ENCODE results near the gene MRPL48.

The MRPL48 gene

GRCh38 chr11:73804712-73805111, 17.0 kb downstream of the MRPL48 start:
- Histone ChIP-seq H3K27me3 (ENCODE audit: insufficient read depth, low read length, poor library complexity) (no peaks in the 10 kb centered on the region), H3K4me2 (ENCODE audit: insufficient read depth, low read length) (no peak overlapping the region), H3K9ac (ENCODE audit: low read depth, low read length) (no peak overlapping the region), H2AFZ (ENCODE audit: low read depth, low read length) (no peak overlapping the region), H3K9me3 (ENCODE audit: insufficient read depth, low read length, severe bottlenecking) (no peaks in the 10 kb centered on the region), H4K20me1 (ENCODE audit: insufficient read depth, low read length) (no peaks in the 10 kb centered on the region), H3K4me1 (ENCODE audit: insufficient read depth, low read length) (no peaks in the 10 kb centered on the region), H3K4me3 (ENCODE audit: low read depth in 1 of 2, low read length in 2 of 2) (no peak overlapping the region), H3K27ac (ENCODE audit: low read length) (no peak overlapping the region), H3K36me3 (ENCODE audit: insufficient read depth, low read length) (peaks cover 13% of the 10 kb centered on the region), H3K79me2 (ENCODE audit: insufficient read depth, low read length) (peaks cover 25% of the 10 kb centered on the region)
- DNase-seq (no peak), ATAC-seq (ENCODE audit: insufficient read depth, low read depth) (no peak)
- TF ChIP-seq, protein P1, sequence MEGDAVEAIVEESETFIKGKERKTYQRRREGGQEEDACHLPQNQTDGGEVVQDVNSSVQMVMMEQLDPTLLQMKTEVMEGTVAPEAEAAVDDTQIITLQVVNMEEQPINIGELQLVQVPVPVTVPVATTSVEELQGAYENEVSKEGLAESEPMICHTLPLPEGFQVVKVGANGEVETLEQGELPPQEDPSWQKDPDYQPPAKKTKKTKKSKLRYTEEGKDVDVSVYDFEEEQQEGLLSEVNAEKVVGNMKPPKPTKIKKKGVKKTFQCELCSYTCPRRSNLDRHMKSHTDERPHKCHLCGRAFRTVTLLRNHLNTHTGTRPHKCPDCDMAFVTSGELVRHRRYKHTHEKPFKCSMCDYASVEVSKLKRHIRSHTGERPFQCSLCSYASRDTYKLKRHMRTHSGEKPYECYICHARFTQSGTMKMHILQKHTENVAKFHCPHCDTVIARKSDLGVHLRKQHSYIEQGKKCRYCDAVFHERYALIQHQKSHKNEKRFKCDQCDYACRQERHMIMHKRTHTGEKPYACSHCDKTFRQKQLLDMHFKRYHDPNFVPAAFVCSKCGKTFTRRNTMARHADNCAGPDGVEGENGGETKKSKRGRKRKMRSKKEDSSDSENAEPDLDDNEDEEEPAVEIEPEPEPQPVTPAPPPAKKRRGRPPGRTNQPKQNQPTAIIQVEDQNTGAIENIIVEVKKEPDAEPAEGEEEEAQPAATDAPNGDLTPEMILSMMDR (IDR thresholded peaks at IDR 0.05; ENCODE audit: borderline replicate concordance, extremely low read depth, low read length, poor library complexity, severe bottlenecking): no peak
- no peak for TF ChIP-seq EZH2 (IDR thresholded peaks at IDR 0.05; ENCODE audit: borderline replicate concordance, low read depth, low read length, severe bottlenecking)

GRCh38 chr11:73808052-73808451, 20.4 kb downstream of the MRPL48 start:
- Histone ChIP-seq H3K27me3 (ENCODE audit: insufficient read depth, low read length, poor library complexity) (no peaks in the 10 kb centered on the region), H3K79me2 (ENCODE audit: insufficient read depth, low read length) (peaks cover 5% of the 10 kb centered on the region; the same call in 1 of the 2 replicates), H3K9me3 (ENCODE audit: insufficient read depth, low read length, severe bottlenecking) (no peaks in the 10 kb centered on the region), H2AFZ (ENCODE audit: low read depth, low read length) (no peak overlapping the region), H4K20me1 (ENCODE audit: insufficient read depth, low read length) (no peaks in the 10 kb centered on the region), H3K36me3 (ENCODE audit: insufficient read depth, low read length) (peaks cover 15% of the 10 kb centered on the region), H3K27ac (ENCODE audit: low read length) (no peak overlapping the region), H3K4me2 (ENCODE audit: insufficient read depth, low read length) (no peak overlapping the region), H3K9ac (ENCODE audit: low read depth, low read length) (no peak overlapping the region), H3K4me3 (ENCODE audit: low read depth in 1 of 2, low read length in 2 of 2) (no peak overlapping the region), H3K4me1 (ENCODE audit: insufficient read depth, low read length) (no peaks in the 10 kb centered on the region)
- ATAC-seq (ENCODE audit: insufficient read depth, low read depth) (no peak), DNase-seq (no peak)
- TF ChIP-seq EZH2 (IDR thresholded peaks at IDR 0.05; ENCODE audit: borderline replicate concordance, low read depth, low read length, severe bottlenecking): no peak
- TF ChIP-seq, protein P1 (IDR thresholded peaks at IDR 0.05; ENCODE audit: borderline replicate concordance, extremely low read depth, low read length, poor library complexity, severe bottlenecking): no peak

DNA sequence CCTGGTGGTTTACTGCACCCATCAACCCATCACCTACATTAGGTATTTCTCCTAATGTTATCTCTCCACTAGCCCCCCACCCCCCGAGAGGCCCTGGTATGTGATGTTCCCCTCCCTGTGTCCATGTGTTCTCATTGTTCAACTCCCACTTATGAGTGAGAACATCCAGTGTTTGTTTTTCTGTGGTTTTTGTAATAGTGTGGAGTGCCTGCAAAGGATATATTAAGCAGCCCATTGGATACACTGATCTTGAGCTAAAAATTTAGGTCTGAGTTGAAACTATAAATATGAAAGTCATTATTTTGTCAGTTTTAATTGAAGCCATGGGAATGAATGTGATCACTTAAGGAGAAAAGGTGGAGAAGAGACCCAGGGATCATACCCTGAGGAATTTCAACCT, 23.0 kb downstream of the MRPL48 start:
- H3K4me2 ChIP-seq (ENCODE audit: insufficient read depth, low read length): no peak overlapping the region
- H4K20me1 ChIP-seq (ENCODE audit: insufficient read depth, low read length): no peaks in the 10 kb centered on the region
- no peak overlapping the region for H3K4me3 ChIP-seq (ENCODE audit: low read depth in 1 of 2, low read length in 2 of 2)
- ATAC-seq (ENCODE audit: insufficient read depth, low read depth): no peak
- no peak overlapping the region for H3K27ac ChIP-seq (ENCODE audit: low read length)
- DNase-seq: no peak
- H2AFZ ChIP-seq (ENCODE audit: low read depth, low read length): no peak overlapping the region
- H3K79me2 ChIP-seq (ENCODE audit: insufficient read depth, low read length): peaks cover 5% of the 10 kb centered on the region; the same call in 1 of the 2 replicates
- no peaks in the 10 kb centered on the region for H3K9me3 ChIP-seq (ENCODE audit: insufficient read depth, low read length, severe bottlenecking)
- TF ChIP-seq, protein P1 (IDR thresholded peaks at IDR 0.05; ENCODE audit: borderline replicate concordance, extremely low read depth, low read length, poor library complexity, severe bottlenecking): no peak
- TF ChIP-seq EZH2 (IDR thresholded peaks at IDR 0.05; ENCODE audit: borderline replicate concordance, low read depth, low read length, severe bottlenecking): no peak
- H3K9ac ChIP-seq (ENCODE audit: low read depth, low read length): no peak overlapping the region
- no peaks in the 10 kb centered on the region for H3K27me3 ChIP-seq (ENCODE audit: insufficient read depth, low read length, poor library complexity)
- H3K4me1 ChIP-seq (ENCODE audit: insufficient read depth, low read length): no peaks in the 10 kb centered on the region
- H3K36me3 ChIP-seq (ENCODE audit: insufficient read depth, low read length): peaks cover 15% of the 10 kb centered on the region

DNA sequence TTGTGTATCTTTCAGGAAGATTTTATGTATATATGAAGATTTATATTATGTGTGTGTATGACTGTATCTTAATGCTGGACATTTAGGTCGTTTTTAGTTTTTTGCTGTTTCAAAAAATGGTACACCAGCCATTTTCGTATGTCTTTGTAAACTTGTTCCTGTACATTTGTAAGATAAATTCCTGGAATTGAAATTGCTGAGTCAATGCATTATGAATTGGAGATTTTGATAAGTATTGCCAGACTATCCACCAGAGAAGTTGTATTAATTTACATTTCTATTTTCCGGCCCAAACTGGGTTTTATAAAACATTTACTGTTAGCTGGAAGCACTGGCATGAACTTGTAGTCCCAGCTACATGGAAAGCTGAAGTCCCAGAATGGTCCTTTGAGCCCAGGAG, 24.6 kb downstream of the MRPL48 start:
- H3K4me1 ChIP-seq (ENCODE audit: insufficient read depth, low read length): no peaks in the 10 kb centered on the region
- no peak for ATAC-seq (ENCODE audit: insufficient read depth, low read depth)
- H3K4me2 ChIP-seq (ENCODE audit: insufficient read depth, low read length): no peak overlapping the region
- no peaks in the 10 kb centered on the region for H3K9me3 ChIP-seq (ENCODE audit: insufficient read depth, low read length, severe bottlenecking)
- H3K27me3 ChIP-seq (ENCODE audit: insufficient read depth, low read length, poor library complexity): no peaks in the 10 kb centered on the region
- no peak overlapping the region for H3K27ac ChIP-seq (ENCODE audit: low read length)
- H3K4me3 ChIP-seq (ENCODE audit: low read depth in 1 of 2, low read length in 2 of 2): no peak overlapping the region
- H4K20me1 ChIP-seq (ENCODE audit: insufficient read depth, low read length): no peaks in the 10 kb centered on the region
- peaks cover 7% of the 10 kb centered on the region; the same call in 1 of the 2 replicates for H3K36me3 ChIP-seq (ENCODE audit: insufficient read depth, low read length)
- no peak overlapping the region for H3K9ac ChIP-seq (ENCODE audit: low read depth, low read length)
- no peak for DNase-seq
- no peaks in the 10 kb centered on the region for H3K79me2 ChIP-seq (ENCODE audit: insufficient read depth, low read length)
- no peak overlapping the region for H2AFZ ChIP-seq (ENCODE audit: low read depth, low read length)
- TF ChIP-seq EZH2 (IDR thresholded peaks at IDR 0.05; ENCODE audit: borderline replicate concordance, low read depth, low read length, severe bottlenecking): no peak
- TF ChIP-seq, protein P1 (IDR thresholded peaks at IDR 0.05; ENCODE audit: borderline replicate concordance, extremely low read depth, low read length, poor library complexity, severe bottlenecking): no peak

Measured in DND-41 (cell line).